GM19438 (cell line): ENCODE measurements around the gene DACT3.
"Not testable (repeated sequence)": the region's sequence is repeated elsewhere in the genome, so short reads cannot be mapped to it uniquely, and the experiment has no call there.

Source experiments
- ATAC-seq: cut with Tn5 transposase; IDR thresholded peaks from one replicate; pipeline ENCODE4 v1.9.1; 2021; ENCODE audit warnings: low read depth; ENCODE audit not compliant: unreplicated experiment

The DACT3 gene

GRCh38 chr19:46635920-46636761 is 24.8 kb downstream of the DACT3 start, which contains the start of gene GNG8:
TSS of gene GNG8 (minus strand) at chr19:46636202. CDS start at chr19:46634682, 1,520 bp downstream.
- no peak for ATAC-seq

- ATAC-seq: no peak
Observed at GRCh38 chr19:46634656-46635218, 26.2 kb downstream of the DACT3 start.

DNA sequence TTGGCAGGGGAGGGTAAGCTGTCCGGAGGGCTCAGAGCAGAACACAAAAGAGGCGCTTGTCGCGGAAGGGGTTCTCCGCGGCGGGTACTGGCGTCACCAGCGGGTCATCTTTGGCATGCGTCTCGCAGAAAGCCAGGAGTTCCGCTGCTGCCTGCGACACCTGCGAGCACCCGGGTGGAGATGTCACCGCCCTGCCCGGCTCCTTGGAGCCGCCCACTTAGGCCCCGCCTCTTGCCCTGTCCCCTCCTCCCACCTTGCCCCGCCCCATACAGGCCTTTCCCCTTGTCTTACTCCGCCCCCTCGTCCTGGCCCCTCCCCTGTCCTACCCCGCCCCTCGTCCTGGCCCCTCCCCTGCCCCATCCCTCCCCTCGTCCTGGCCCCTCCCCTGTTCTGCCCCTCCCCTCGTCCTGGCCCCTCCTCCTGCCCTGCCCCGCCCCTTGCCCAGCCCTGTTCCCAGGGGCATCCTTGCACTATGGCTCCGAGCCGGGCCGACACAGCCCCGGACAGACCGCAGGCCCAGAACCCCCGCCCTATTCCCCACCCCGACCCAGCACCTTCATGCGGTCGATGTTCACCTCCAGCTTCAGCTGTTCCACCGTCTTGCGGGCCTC is 26.8 kb downstream of the DACT3 start:
- no peak for ATAC-seq

- ATAC-seq: no peak
Observed at GRCh38 chr19:46633130-46633529, 27.9 kb downstream of the DACT3 start.

- ATAC-seq: no peak
Observed at GRCh38 chr19:46631481-46631880, 29.5 kb downstream of the DACT3 start.

GRCh38 chr19:46630586-46631205 is 30.3 kb downstream of the DACT3 start:
- no peak for ATAC-seq

- ATAC-seq: no peak
Observed at GRCh38 chr19:46629546-46630025, 31.4 kb downstream of the DACT3 start.

GRCh38 chr19:46628970-46629369 is 32.0 kb downstream of the DACT3 start:
- not testable (repeated sequence) for ATAC-seq

- no peak for ATAC-seq
Observed at GRCh38 chr19:46626446-46626845, 34.5 kb downstream of the DACT3 start.

GRCh38 chr19:46625731-46626130 is 35.3 kb downstream of the DACT3 start:
- ATAC-seq: no peak

- no peak for ATAC-seq
Observed at GRCh38 chr19:46624958-46625661, 35.9 kb downstream of the DACT3 start, which contains the start of gene PTGIR. TSS of gene PTGIR (minus strand) at chr19:46625089. CDS start at chr19:46624225, 864 bp downstream.

DNA sequence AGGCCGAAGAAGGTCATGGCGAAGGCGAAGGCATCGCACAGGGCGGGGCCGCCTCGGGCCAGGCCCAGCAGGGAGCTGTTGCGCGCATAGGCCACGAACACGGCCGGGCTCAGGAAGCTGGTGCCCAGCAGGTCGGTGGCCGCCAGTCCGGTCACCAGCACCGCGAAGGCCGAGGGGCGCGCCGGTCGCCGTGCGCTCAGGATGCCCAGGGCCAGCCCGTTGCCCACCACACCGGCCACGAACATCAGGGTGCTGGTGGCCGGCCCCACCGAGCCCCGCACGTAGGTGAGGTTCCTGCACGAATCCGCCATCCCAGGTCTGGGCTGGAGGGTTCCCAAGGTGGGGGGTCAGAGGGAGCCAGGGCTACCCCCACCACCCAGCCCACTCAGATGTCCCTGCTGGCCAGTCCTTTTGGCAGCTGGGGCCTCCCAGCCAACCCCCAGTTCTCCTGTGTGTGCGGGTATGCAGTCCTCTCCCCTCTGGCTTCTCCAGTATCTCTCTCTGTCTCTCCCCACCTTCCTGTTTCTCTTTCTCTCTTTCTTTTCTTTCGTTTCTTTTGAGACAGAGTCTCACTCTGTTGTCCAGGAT is 37.0 kb downstream of the DACT3 start:
- no peak for ATAC-seq

GRCh38 chr19:46622118-46622446 is 38.9 kb downstream of the DACT3 start:
- no peak for ATAC-seq

- no peak for ATAC-seq
Observed at GRCh38 chr19:46621191-46622117, 39.5 kb downstream of the DACT3 start.

DNA sequence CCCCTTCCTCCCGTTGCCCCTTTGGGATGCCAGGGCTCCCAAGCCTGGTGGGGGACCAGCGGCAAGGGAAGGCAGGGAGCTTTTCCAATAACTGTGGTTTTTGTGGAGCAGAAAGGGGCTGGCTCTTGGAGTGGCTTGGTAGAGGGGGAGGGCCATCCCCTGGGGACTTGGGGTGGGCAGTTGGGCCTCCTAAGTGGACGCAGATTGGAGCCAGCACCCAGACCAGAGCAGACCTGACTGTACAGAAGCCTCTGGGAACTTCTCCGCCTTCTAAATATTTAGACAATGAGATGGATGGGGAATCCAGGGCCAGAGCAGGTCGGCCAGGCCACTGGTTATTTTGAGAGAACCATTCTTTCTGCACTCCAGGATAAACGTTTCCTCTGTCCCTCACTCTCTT is 40.3 kb downstream of the DACT3 start:
- ATAC-seq: no peak

DNA sequence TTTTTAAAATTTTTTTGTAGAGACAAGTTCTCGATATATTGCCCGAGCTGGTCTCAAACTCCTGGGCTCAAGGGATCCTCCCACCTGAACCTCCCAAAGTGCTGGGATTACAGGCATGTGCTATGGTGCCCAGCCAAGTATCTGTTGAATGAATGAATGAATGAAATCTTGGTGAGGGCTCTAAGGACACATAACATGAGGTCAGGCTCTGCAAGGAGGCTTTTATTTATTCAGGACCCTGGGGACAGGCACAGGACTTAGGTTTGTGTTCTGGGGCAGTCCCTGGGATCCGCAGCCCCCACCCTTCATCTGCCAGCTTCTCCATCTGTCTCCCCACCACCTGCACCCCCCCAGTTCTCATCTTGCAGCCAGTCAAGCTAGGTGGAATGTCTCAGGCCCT is 40.7 kb downstream of the DACT3 start:
- ATAC-seq: no peak

- no peak for ATAC-seq
Observed at GRCh38 chr19:46618670-46619231, 42.2 kb downstream of the DACT3 start.

DNA sequence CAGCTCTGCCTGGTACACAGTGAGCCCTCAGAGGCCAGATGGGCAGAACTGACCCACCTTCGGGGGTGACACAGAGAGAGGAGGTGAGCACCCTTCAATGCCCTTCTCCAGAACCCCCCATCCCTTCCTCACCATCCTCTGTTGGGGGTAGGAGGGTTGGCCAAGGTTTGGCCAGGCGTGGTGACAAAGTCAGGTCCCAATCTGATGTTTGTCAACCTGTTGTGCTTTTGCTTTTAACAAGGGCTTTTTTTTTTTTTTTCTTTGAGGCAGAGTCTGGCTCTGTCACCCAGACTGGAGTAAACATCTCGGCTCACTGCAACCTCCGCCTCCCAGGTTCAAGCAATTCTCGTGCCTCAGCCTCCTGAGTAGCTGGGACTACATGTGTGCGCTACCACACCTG is 43.4 kb downstream of the DACT3 start:
- no peak for ATAC-seq
